B cell (primary cell): ENCODE measurements around the gene EPX. TPM values are rescaled to one million over a fixed set of nuclear protein-coding genes. Genes with fewer than 3 reads are reported as not detected.

Experiments
- ATAC-seq: fragments of 200-7000 bp; cut with Tn5 transposase; one replicate; pipeline ENCODE4 v1.10.0; 2021; ENCODE audit warnings: low read depth, mild to moderate bottlenecking, moderate number of reproducible peaks, moderate library complexity
- CTCF ChIA-PET: fragments of 350-600 bp; sonication (Branson Sonifier 250); formaldehyde crosslinking; loops from one replicate; lab custom pipeline; 2021; ENCODE audit warnings: antibody characterized with exemption, inconsistent platforms; lab: Charles Lee
- POLR2A ChIA-PET: fragments of 350-600 bp; sonication (Branson Sonifier 250); formaldehyde crosslinking; loops from one replicate; lab custom pipeline; 2021; ENCODE audit warnings: antibody characterized with exemption; lab: Charles Lee
- DNase-seq: peaks from one replicate; pipeline ENCODE4 v3.0.0; 2013
- H2AFZ ChIP-seq: 2 replicates; pipeline ENCODE4 v1.6.1; 2012; ENCODE audit warnings: mild to moderate bottlenecking, low read depth, low read length; ENCODE audit not compliant: insufficient read depth, poor library complexity, severe bottlenecking
- H3K27ac ChIP-seq, 2 donors: 1 replicate in 1 of 2; 2 replicates in 1 of 2; pipeline ENCODE4 v1.5.1; 2012 to 2013; ENCODE audit warnings: low read length in 2 of 2, mild to moderate bottlenecking in 2 of 2, moderate library complexity in 1 of 2
- H3K27me3 ChIP-seq, 4 experiments: fragments of 200-600 bp in 1 of 4; sonication (generic) in 1 of 4; replicated peaks in 1 of 4; 1 replicate in 2 of 4; 2 replicates in 2 of 4; pipeline versions ENCODE4 v1.6.1 to v1.7.0; 2013 to 2016; ENCODE audit warnings: low read length in 3 of 4, mild to moderate bottlenecking in 2 of 4, mixed read lengths in 1 of 4, moderate library complexity in 1 of 4; ENCODE audit not compliant: insufficient read depth in 4 of 4, control insufficient read depth in 3 of 4; ENCODE audit errors: control extremely low read depth in 1 of 4
- H3K36me3 ChIP-seq, 2 experiments: replicated peaks in 1 of 2; 1 replicate in 1 of 2; 2 replicates in 1 of 2; pipeline versions ENCODE4 v1.6.1 to v1.7.1; 2013; ENCODE audit warnings: low read length in 1 of 2; ENCODE audit not compliant: insufficient read depth in 2 of 2, control insufficient read depth in 1 of 2; ENCODE audit errors: control extremely low read depth in 1 of 2, extremely low read depth in 1 of 2
- H3K4me1 ChIP-seq, 2 donors: fragments of 200-600 bp in 1 of 2; sonication (generic) in 1 of 2; 1 replicate in 1 of 2; 2 replicates in 1 of 2; pipeline versions ENCODE4 v1.5.1 to v1.6.1; 2013 to 2017; ENCODE audit warnings: low read length in 2 of 2; ENCODE audit not compliant: control insufficient read depth in 2 of 2, insufficient read depth in 2 of 2
- H3K4me2 ChIP-seq: replicated peaks from 2 replicates; pipeline ENCODE3; 2012; ENCODE audit warnings: mild to moderate bottlenecking, low read depth, low read length; ENCODE audit not compliant: poor library complexity, severe bottlenecking
- H3K4me3 ChIP-seq, 5 experiments: fragments of 200-600 bp in 1 of 5; sonication (generic) in 1 of 5; 1 replicate in 3 of 5; 2 replicates in 2 of 5; pipeline versions ENCODE4 v1.5.1 to v1.7.0; 2011 to 2016; ENCODE audit warnings: low read length in 4 of 5, mild to moderate bottlenecking in 4 of 5, low read depth in 2 of 5, control low read depth in 1 of 5, moderate library complexity in 1 of 5; ENCODE audit not compliant: insufficient read depth in 1 of 5; ENCODE audit errors: control extremely low read depth in 1 of 5, extremely low read depth in 1 of 5
- H3K79me2 ChIP-seq: fragments of 200-600 bp; sonication (generic); one replicate; pipeline ENCODE4 v1.6.0; 2016; ENCODE audit warnings: low read length; ENCODE audit not compliant: control insufficient read depth, insufficient read depth
- H3K9ac ChIP-seq: fragments of 200-600 bp; sonication (generic); 2 replicates; pipeline ENCODE4 v1.6.1; 2017; ENCODE audit warnings: mild to moderate bottlenecking, low read length, moderate library complexity
- H3K9me3 ChIP-seq, 3 donors: one replicate each; pipeline versions ENCODE4 v1.6.1 to v1.7.1; 2013; ENCODE audit warnings: low read length in 2 of 3; ENCODE audit not compliant: control insufficient read depth in 2 of 3, insufficient read depth in 1 of 3; ENCODE audit errors: control extremely low read depth in 1 of 3
- H4K20me1 ChIP-seq: 2 replicates; pipeline ENCODE4 v1.6.0; 2012; ENCODE audit warnings: mild to moderate bottlenecking, low read length; ENCODE audit not compliant: insufficient read depth, control insufficient read depth, poor library complexity, severe bottlenecking
- H3K27ac Mint-ChIP-seq: one replicate; pipeline ENCODE4 v1.8.0; 2021; ENCODE audit warnings: mixed read lengths
- H3K27me3 Mint-ChIP-seq: one replicate; pipeline ENCODE4 v1.8.0; 2021; ENCODE audit warnings: mixed read lengths
- H3K4me1 Mint-ChIP-seq: one replicate; pipeline ENCODE4 v1.8.0; 2021; ENCODE audit warnings: mixed read lengths
- H3K4me3 Mint-ChIP-seq: one replicate; pipeline ENCODE4 v1.8.0; 2021; ENCODE audit warnings: mixed read lengths
- H3K9me3 Mint-ChIP-seq: one replicate; pipeline ENCODE4 v1.8.0; 2022; ENCODE audit warnings: mixed read lengths; ENCODE audit not compliant: insufficient read depth
- CTCF ChIP-seq: fragments of 200-600 bp; IDR thresholded peaks from one replicate; pipeline ENCODE4 v1.8.0; 2022; ENCODE audit warnings: antibody characterized with exemption, mild to moderate bottlenecking
- EZH2 ChIP-seq: IDR thresholded peaks from 2 replicates; pipeline ENCODE4 v1.6.1; 2012; ENCODE audit warnings: borderline replicate concordance, low read depth, mild to moderate bottlenecking, moderate library complexity, low read length; ENCODE audit not compliant: insufficient read depth, poor library complexity, severe bottlenecking
- WGBS: methylation state at CpG from one replicate; pipeline ENCODE4 v1.1.5; 2013; ENCODE audit warnings: missing lambda C conversion rate; ENCODE audit not compliant: insufficient coverage; 5-methylcytosine and 5-hydroxymethylcytosine counted together
- intact Hi-C: fragments of 100-400 bp; cut with micrococcal nuclease; formaldehyde crosslinking; loops from one replicate; pipeline ENCODE4 v1.10.0; 2022
- polyA plus RNA-seq: library from polyadenylated mRNA; depleted of rRNA; stranded (reverse); fragments of >200 nt; gene quantifications from 2 replicates; pipeline ENCODE4 v1.2.3, GENCODE V29; 2012
- total RNA-seq, 2 donors: library from RNA; stranded (reverse); fragments of 120-200 nt in 1 of 2; gene quantifications; 1 replicate in 1 of 2; 2 replicates in 1 of 2; pipeline versions ENCODE4 v1.2.3 to v1.2.4, GENCODE V29; 2013 to 2022

EPX gene
- total and polyA plus RNA-seq, 2 donors (not counting 1 experiment from before 2014, with no cell fraction given), result not detected

GRCh38 chr17:58249270-58250133 lies 57.0 kb downstream of the EPX start:
- H3K4me3 ChIP-seq, result peak overlapping the region in 4 of 5 experiments; percentile 60 to 66 (median 62)
- WGBS, result 6% methylated on average over 55 of the region's 57 CpGs

More at GRCh38 chr17:58249270-58250133, 57.0 kb downstream of the EPX start:
- Mint-ChIP-seq H3K9me3 (no peaks in the 10 kb centered on the region), H3K4me1 (peaks cover 19% of the 10 kb centered on the region), H3K27me3 (peaks cover 17% of the 10 kb centered on the region), H3K27ac (peak overlapping the region; percentile 68), H3K4me3 (peak overlapping the region; percentile 92)
- no peaks in the 10 kb centered on the region for H3K79me2 ChIP-seq
- H4K20me1 ChIP-seq, result no peaks in the 10 kb centered on the region
- ChIA-PET POLR2A (interaction anchor here (0.5 to 1.2 kb wide), 4 partner anchors 96 to 400 kb away, joined by 4 read pairs; partner anchors contain the start of genes MRPS23 and SUPT4H1), CTCF (interaction anchor here (0.6 to 8.4 kb wide), 30 partner anchors 9 to 296 kb away, joined by 3 to 58 read pairs (median 6); partner anchors contain the start of genes HSF5, LPO, MKS1 and RNF43)
- DNase-seq (peak; percentile 87), ATAC-seq (peak; percentile 98)
- no peaks in the 10 kb centered on the region for H3K9me3 ChIP-seq
- peak overlapping the region; percentile 67 for H3K9ac ChIP-seq
- TF ChIP-seq EZH2, result no peak
- TF ChIP-seq CTCF, result peak; percentile 99
- peaks cover 0 to 36% (median 8%) of the 10 kb centered on the region in 4 experiments for H3K27me3 ChIP-seq
- peaks cover 14 to 18% of the 10 kb centered on the region in 2 donors for H3K4me1 ChIP-seq
- intact Hi-C loops, result loop anchor here (1.0 kb wide), 4 partner anchors 16 to 168 kb away; partner anchors contain the start of genes MKS1 and RNF43
- no peaks in the 10 kb centered on the region for H3K36me3 ChIP-seq
- H2AFZ ChIP-seq, result peak overlapping the region; percentile 93
- no peak overlapping the region for H3K27ac ChIP-seq
- H3K4me2 ChIP-seq, result peak overlapping the region; percentile 88
